Activated CD4-positive, alpha-beta memory T cell treated with anti-CD3 and anti-CD28 coated beads, Interleukin-2, amount 10 ng/mL, durations not matched to agents 7 days and 5 days (primary cell): ENCODE results near the gene NLN. TPM values are rescaled to one million over a fixed set of nuclear protein-coding genes. Genes with fewer than 3 reads are reported as not detected.

Source experiments
- total RNA-seq, 2 experiments: library from RNA; stranded (reverse); gene quantifications; one replicate each; pipeline ENCODE4 v1.2.3, GENCODE V29; 2021

Gene NLN
- total RNA-seq, 2 experiments from 2014 or later, result 7.6 to 8.0 TPM

Other genes starting within 250 kb of the NLN start
- gene ADAMTS6, start 240.3 kb upstream of the NLN start, total RNA-seq, result 1 to 10 TPM; 1.6 to 1.7 TPM
- gene CENPK, start 159.0 kb upstream of the NLN start, total RNA-seq, result 10 to 100 TPM; 86.0 to 88.7 TPM
- gene PPWD1, start 158.9 kb upstream of the NLN start, total RNA-seq, result 10 to 100 TPM; 46.7 to 50.0 TPM
- gene TRIM23, start 97.9 kb upstream of the NLN start, total RNA-seq, result 10 to 100 TPM; 10.2 to 10.6 TPM
- 1 to 10 TPM; 3.6 to 4.3 TPM for gene SHLD3, start 97.2 kb upstream of the NLN start, total RNA-seq
- 10 to 100 TPM; 21.2 to 23.3 TPM for gene TRAPPC13, start 97.2 kb upstream of the NLN start, total RNA-seq
- 10 to 100 TPM; 19.7 to 23.0 TPM for gene SGTB, start 96 bp upstream of the NLN start, total RNA-seq
- 10 to 100 TPM; 55.9 to 56.3 TPM for gene ERBIN, start 204.4 kb downstream of the NLN start, total RNA-seq